DND-41 (cell line): Measurements from ENCODE around the gene CCHCR1.

Experiments
- EZH2 ChIP-seq: IDR thresholded peaks from 3 replicates; pipeline ENCODE4 v1.6.1; 2012; ENCODE audit warnings: borderline replicate concordance, low read depth, mild to moderate bottlenecking, moderate library complexity, low read length, inconsistent platforms; ENCODE audit not compliant: severe bottlenecking
- TF ChIP-seq, protein P1 (sequence below): IDR thresholded peaks from 2 replicates; pipeline ENCODE4 v1.5.1; 2012; ENCODE audit warnings: borderline replicate concordance, low read length, moderate library complexity, mild to moderate bottlenecking; ENCODE audit not compliant: poor library complexity, severe bottlenecking; ENCODE audit errors: extremely low read depth

DNA sequence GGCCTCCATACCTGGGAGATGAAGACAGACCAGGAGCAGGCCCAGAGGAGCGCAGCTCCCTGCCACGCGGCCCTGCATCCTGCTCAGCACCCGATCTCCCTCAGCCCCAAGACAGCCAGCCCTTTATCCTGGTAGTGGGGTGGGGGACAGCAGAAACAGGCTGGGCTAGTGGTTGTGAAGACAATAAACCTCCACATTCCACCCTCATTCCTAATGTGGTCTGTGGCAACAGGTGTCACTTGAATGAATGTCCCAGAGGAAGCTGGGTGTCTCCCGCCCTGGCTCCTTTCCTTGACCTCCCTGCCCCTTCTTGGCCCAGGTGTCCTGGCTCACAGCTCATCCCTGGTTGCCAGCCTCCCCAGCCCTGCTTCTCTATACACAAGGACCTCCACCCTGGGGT lies 45.1 kb downstream of the CCHCR1 start, which contains the start of gene C6orf15:
- TF ChIP-seq, protein P1, sequence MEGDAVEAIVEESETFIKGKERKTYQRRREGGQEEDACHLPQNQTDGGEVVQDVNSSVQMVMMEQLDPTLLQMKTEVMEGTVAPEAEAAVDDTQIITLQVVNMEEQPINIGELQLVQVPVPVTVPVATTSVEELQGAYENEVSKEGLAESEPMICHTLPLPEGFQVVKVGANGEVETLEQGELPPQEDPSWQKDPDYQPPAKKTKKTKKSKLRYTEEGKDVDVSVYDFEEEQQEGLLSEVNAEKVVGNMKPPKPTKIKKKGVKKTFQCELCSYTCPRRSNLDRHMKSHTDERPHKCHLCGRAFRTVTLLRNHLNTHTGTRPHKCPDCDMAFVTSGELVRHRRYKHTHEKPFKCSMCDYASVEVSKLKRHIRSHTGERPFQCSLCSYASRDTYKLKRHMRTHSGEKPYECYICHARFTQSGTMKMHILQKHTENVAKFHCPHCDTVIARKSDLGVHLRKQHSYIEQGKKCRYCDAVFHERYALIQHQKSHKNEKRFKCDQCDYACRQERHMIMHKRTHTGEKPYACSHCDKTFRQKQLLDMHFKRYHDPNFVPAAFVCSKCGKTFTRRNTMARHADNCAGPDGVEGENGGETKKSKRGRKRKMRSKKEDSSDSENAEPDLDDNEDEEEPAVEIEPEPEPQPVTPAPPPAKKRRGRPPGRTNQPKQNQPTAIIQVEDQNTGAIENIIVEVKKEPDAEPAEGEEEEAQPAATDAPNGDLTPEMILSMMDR = no peak
- TF ChIP-seq EZH2 = no peak
